ENCODE results near the gene CORO1C. TPM values are rescaled to one million over a fixed set of nuclear protein-coding genes. Genes with fewer than 3 reads are reported as not detected.

Gene CORO1C
- total and polyA plus RNA-seq, 2 experiments from 2014 or later = 170 to 403 TPM

DNA sequence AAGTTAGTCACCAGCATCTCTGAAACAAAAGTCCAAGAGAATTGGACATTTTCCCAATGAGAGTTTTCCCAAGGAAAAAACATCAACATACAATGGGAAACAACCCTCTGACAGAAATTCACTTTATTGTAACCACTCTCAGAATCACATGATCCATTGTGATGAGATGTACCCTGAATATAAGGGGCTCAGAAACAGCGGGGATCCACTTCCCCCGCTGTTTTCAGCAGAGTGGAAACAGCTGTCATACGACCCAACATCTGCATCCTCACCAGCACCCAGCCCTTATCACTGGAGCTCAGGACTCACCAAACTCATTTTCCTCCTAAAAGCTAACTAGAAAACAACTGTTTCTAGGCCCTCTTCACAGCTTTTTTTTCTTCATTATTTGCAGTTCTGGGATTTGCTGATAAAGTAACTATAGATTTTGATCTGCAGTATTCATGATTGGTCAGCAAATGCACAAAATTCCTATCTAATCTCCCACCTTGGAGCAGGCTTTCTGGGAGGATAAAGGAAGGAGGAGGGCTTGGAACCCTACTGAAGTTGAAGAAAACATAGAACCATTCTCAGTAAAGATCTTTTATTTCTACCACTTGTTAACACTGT lies 31.3 kb downstream of the CORO1C start:
- 81 to 89% methylated on average over 3 of the region's 3 CpGs for WGBS, 2 experiments (ENCODE audit: low coverage in 1 of 2, low lambda C conversion rate in 2 of 2, missing lambda C conversion rate in 2 of 2)
- in situ Hi-C loops (cut with MboI) = no loop called here
- Histone ChIP-seq H3K9me2 (ENCODE audit: insufficient read depth) (no peaks in the 10 kb centered on the region), H3K36me3 (ENCODE audit: low read depth) (peaks cover 57% of the 10 kb centered on the region), H3K27ac (peak overlapping the region; percentile 73), H4K20me1 (ENCODE audit: insufficient read depth) (no peaks in the 10 kb centered on the region; the same call in 1 of the 2 replicates), H3K9me3 (ENCODE audit: low read depth) (no peaks in the 10 kb centered on the region), H3K4me3 (no peak overlapping the region), H2AFZ (no peak overlapping the region), H3K27me3 (replicated peaks; ENCODE audit: insufficient read depth) (no peaks in the 10 kb centered on the region), H3K4me1 (ENCODE audit: insufficient read depth) (peaks cover 72% of the 10 kb centered on the region), H3F3A (ENCODE audit: insufficient read depth) (peaks cover 91% of the 10 kb centered on the region), H3K79me2 (ENCODE audit: insufficient read depth) (peaks cover 98% of the 10 kb centered on the region), H3K9ac (peak overlapping the region; percentile 66; the same call in 1 of the 2 replicates), H3K4me2 (ENCODE audit: unreplicated experiment) (peak overlapping the region; percentile 72)
- peak; percentile 38 for DNase-seq
- no peak for TF ChIP-seq EZH2 (IDR thresholded peaks at IDR 0.05; ENCODE audit: insufficient read depth, poor library complexity, severe bottlenecking)
- no peak for TF ChIP-seq EZH2phosphoT487 (IDR thresholded peaks at IDR 0.05; ENCODE audit: insufficient read depth, low read depth)

DNA sequence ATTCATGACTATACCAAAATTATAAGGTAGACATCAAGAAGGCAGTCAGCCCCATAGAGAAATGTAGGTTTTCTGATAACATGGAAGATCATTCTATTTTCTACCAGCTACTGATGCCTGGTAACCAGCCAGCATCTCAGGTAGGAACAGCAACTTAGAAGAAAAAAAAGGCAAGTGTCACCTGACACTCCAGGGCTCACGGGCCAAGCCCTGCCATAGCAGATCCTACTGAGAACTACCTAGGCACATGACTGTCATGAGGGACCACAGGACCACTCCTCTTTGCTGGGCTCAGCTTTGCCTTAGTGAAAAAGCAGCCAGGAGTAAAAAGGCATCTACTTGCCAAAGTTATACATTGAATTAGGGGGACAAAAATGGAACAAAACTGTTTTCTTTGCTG lies 33.4 kb downstream of the CORO1C start:
- H3F3A ChIP-seq (ENCODE audit: insufficient read depth) = peaks cover 96% of the 10 kb centered on the region

DNA sequence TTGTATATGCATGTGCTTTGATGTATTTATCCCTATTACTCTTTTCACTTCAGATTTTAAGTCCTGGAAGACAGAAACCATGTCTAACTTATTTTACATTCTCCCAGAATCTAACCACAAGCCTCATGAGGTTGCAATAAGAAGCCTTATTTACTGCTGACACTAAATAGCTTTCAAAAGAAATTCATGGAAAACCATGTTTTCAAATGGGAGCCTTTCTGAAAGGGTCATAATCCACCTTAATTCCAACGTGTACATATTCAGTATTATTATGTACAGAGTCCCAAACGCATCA lies 34.4 kb downstream of the CORO1C start:
- H3K9me3 ChIP-seq (ENCODE audit: low read depth) = no peaks in the 10 kb centered on the region
- no peak for DNase-seq
- H3K4me3 ChIP-seq = peak overlapping the region; percentile 16; the same call in 1 of the 2 replicates
- TF ChIP-seq EZH2 (IDR thresholded peaks at IDR 0.05; ENCODE audit: insufficient read depth, poor library complexity, severe bottlenecking) (no peak), EZH2phosphoT487 (IDR thresholded peaks at IDR 0.05; ENCODE audit: insufficient read depth, low read depth) (no peak)
- peaks cover 98% of the 10 kb centered on the region for H3K79me2 ChIP-seq (ENCODE audit: insufficient read depth)
- in situ Hi-C loops (cut with MboI) = no loop called here
- H3K4me1 ChIP-seq (ENCODE audit: insufficient read depth) = peaks cover 90% of the 10 kb centered on the region
- peak overlapping the region; percentile 99 for H3K27ac ChIP-seq
- no peaks in the 10 kb centered on the region for H3K27me3 ChIP-seq (replicated peaks; ENCODE audit: insufficient read depth)
- H3K9ac ChIP-seq = peak overlapping the region; percentile 85
- H3K4me2 ChIP-seq (ENCODE audit: unreplicated experiment) = peak overlapping the region; percentile 64
- peaks cover 60% of the 10 kb centered on the region for H3K36me3 ChIP-seq (ENCODE audit: low read depth)
- no peaks in the 10 kb centered on the region for H3K9me2 ChIP-seq (ENCODE audit: insufficient read depth)
- WGBS, 2 experiments (ENCODE audit: low coverage in 1 of 2, low lambda C conversion rate in 2 of 2, missing lambda C conversion rate in 2 of 2) = 45 to 50% methylated on average over 2 of the region's 2 CpGs
- H2AFZ ChIP-seq = no peak overlapping the region
- H4K20me1 ChIP-seq (ENCODE audit: insufficient read depth) = no peaks in the 10 kb centered on the region
- H3F3A ChIP-seq (ENCODE audit: insufficient read depth) = peaks cover 95% of the 10 kb centered on the region

More for the DNA sequence above, 33.4 kb downstream of the CORO1C start:
- H2AFZ ChIP-seq = no peak overlapping the region
- DNase-seq = no peak
- H3K27me3 ChIP-seq (replicated peaks; ENCODE audit: insufficient read depth) = no peaks in the 10 kb centered on the region
- TF ChIP-seq EZH2phosphoT487 (IDR thresholded peaks at IDR 0.05; ENCODE audit: insufficient read depth, low read depth) (no peak), EZH2 (IDR thresholded peaks at IDR 0.05; ENCODE audit: insufficient read depth, poor library complexity, severe bottlenecking) (no peak)
- H3K9me2 ChIP-seq (ENCODE audit: insufficient read depth) = no peaks in the 10 kb centered on the region
- no peaks in the 10 kb centered on the region for H4K20me1 ChIP-seq (ENCODE audit: insufficient read depth)
- peak overlapping the region; percentile 85; the same call in 1 of the 2 replicates for H3K9ac ChIP-seq
- H3K27ac ChIP-seq = peak overlapping the region; percentile 99
- H3K4me2 ChIP-seq (ENCODE audit: unreplicated experiment) = no peak overlapping the region
- no peak overlapping the region for H3K4me3 ChIP-seq
- H3K36me3 ChIP-seq (ENCODE audit: low read depth) = peaks cover 66% of the 10 kb centered on the region
- no peaks in the 10 kb centered on the region for H3K9me3 ChIP-seq (ENCODE audit: low read depth)
- WGBS, 2 experiments (ENCODE audit: low coverage in 1 of 2, low lambda C conversion rate in 2 of 2, missing lambda C conversion rate in 2 of 2) = 100% methylated on average over 1 of the region's 1 CpG
- peaks cover 90% of the 10 kb centered on the region for H3K4me1 ChIP-seq (ENCODE audit: insufficient read depth)
- in situ Hi-C loops (cut with MboI) = no loop called here
- H3K79me2 ChIP-seq (ENCODE audit: insufficient read depth) = peaks cover 98% of the 10 kb centered on the region

DNA sequence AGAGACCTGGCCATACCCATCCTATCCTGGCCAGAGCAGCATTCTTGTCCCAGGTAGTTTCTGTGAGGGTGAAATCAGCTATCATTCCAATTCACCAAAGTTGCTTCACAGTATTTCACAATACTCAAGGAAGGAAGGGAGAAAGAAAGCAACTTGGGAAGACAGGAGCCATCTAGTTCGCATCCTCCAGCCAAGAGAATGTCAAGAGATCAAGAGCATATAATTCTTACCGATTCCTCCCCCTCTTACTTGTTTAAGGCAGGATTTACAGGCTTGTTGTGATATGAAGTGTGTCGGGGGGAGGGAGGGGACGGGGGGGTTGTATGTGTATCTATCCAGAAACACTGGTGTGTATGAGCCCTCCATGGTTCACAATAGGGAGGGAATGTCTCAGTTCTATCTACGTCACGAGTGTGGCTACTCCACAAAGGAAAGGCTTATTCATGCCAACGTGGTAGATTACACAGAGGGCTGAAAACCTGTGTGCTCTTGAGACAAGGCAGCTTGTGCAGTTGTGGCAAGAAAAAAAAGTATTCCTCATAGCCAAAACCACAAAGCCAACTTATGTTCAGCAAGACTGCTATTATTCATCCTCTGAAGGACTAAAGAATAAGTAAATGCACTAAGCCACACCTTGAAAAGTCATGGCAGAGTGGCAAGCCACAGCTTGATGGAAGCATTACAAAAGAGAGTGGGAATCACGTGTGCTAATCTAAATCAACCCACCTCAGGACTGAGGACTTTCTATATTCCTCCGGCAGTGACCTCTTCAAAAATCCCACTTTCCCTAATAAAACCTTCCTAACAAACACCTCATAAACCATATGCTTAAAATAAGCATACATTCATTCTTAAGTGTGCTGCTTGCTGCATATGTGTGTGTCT lies 35.0 kb downstream of the CORO1C start:
- peaks cover 90% of the 10 kb centered on the region for H3F3A ChIP-seq (ENCODE audit: insufficient read depth)
- H3K27me3 ChIP-seq (replicated peaks; ENCODE audit: insufficient read depth) = no peaks in the 10 kb centered on the region
- peaks cover 60% of the 10 kb centered on the region for H3K36me3 ChIP-seq (ENCODE audit: low read depth)
- H3K9me3 ChIP-seq (ENCODE audit: low read depth) = no peaks in the 10 kb centered on the region
- peak overlapping the region; percentile 64 for H3K4me2 ChIP-seq (ENCODE audit: unreplicated experiment)
- H3K79me2 ChIP-seq (ENCODE audit: insufficient read depth) = peaks cover 94% of the 10 kb centered on the region
- H3K4me1 ChIP-seq (ENCODE audit: insufficient read depth) = peaks cover 85% of the 10 kb centered on the region
- H2AFZ ChIP-seq = no peak overlapping the region
- peak overlapping the region; percentile 99 for H3K27ac ChIP-seq
- H3K4me3 ChIP-seq = peak overlapping the region; percentile 40
- in situ Hi-C loops (cut with MboI) = no loop called here
- DNase-seq = peak; percentile 98
- 23 to 28% methylated on average over 8 to 9 of the region's 9 CpGs for WGBS, 2 experiments (ENCODE audit: low coverage in 1 of 2, low lambda C conversion rate in 2 of 2, missing lambda C conversion rate in 2 of 2)
- no peaks in the 10 kb centered on the region for H4K20me1 ChIP-seq (ENCODE audit: insufficient read depth)
- peak overlapping the region; percentile 85 for H3K9ac ChIP-seq
- no peaks in the 10 kb centered on the region for H3K9me2 ChIP-seq (ENCODE audit: insufficient read depth)
- TF ChIP-seq EZH2phosphoT487 (IDR thresholded peaks at IDR 0.05; ENCODE audit: insufficient read depth, low read depth) (no peak), EZH2 (IDR thresholded peaks at IDR 0.05; ENCODE audit: insufficient read depth, poor library complexity, severe bottlenecking) (no peak)
